Activated CD8-positive, alpha-beta T cell treated with anti-CD3 and anti-CD28 coated beads for 36 hours (primary cell): ENCODE results near the gene CRTAP. TPM values are rescaled to one million over a fixed set of nuclear protein-coding genes. Genes with fewer than 3 reads are reported as not detected.
"Not testable (repeated sequence)": the region's sequence is repeated elsewhere in the genome, so short reads cannot be mapped to it uniquely, and the experiment has no call there.

Experiments used
- ATAC-seq: fragments of 200-7000 bp; cut with Tn5 transposase; one replicate; pipeline ENCODE4 v1.10.0; 2021; ENCODE audit warnings: mild to moderate bottlenecking, moderate library complexity
- CTCF ChIA-PET: fragments of 350-600 bp; sonication (Branson Sonifier 250); formaldehyde crosslinking; loops from one replicate; lab custom pipeline; 2021; ENCODE audit warnings: antibody characterized with exemption; lab: Charles Lee
- POLR2A ChIA-PET: fragments of 350-600 bp; sonication (Branson Sonifier 250); formaldehyde crosslinking; loops from one replicate; lab custom pipeline; 2021; ENCODE audit warnings: antibody characterized with exemption; lab: Charles Lee
- DNase-seq: peaks from one replicate; pipeline ENCODE4 v3.0.0-alpha.2; 2020
- H3K27ac Mint-ChIP-seq: one replicate; pipeline ENCODE4 v1.8.0; 2021; ENCODE audit warnings: mild to moderate bottlenecking, mixed read lengths
- H3K27me3 Mint-ChIP-seq: one replicate; pipeline ENCODE4 v1.8.0; 2021; ENCODE audit warnings: mixed read lengths
- H3K36me3 Mint-ChIP-seq: one replicate; pipeline ENCODE4 v1.8.0; 2021; ENCODE audit warnings: low read depth, mixed read lengths
- H3K4me1 Mint-ChIP-seq: one replicate; pipeline ENCODE4 v1.8.0; 2021; ENCODE audit warnings: low read depth, mixed read lengths
- H3K4me3 Mint-ChIP-seq: one replicate; pipeline ENCODE4 v1.8.0; 2021; ENCODE audit warnings: mild to moderate bottlenecking, moderate library complexity, mixed read lengths
- H3K9me3 Mint-ChIP-seq: one replicate; pipeline ENCODE4 v1.8.0; 2021; ENCODE audit warnings: mixed read lengths
- CTCF ChIP-seq: fragments of 200-600 bp; IDR thresholded peaks from one replicate; pipeline ENCODE4 v1.8.0; 2022; ENCODE audit warnings: antibody characterized with exemption, mild to moderate bottlenecking
- intact Hi-C: fragments of 100-400 bp; cut with micrococcal nuclease; formaldehyde crosslinking; loops from one replicate; pipeline ENCODE4 v1.10.0; 2022
- total RNA-seq, 2 experiments: library from RNA; stranded (reverse); gene quantifications; one replicate each; pipeline ENCODE4 v1.2.3, GENCODE V29; 2021

The CRTAP gene
- total RNA-seq, 2 experiments from 2014 or later = 32.7 to 35.7 TPM

DNA sequence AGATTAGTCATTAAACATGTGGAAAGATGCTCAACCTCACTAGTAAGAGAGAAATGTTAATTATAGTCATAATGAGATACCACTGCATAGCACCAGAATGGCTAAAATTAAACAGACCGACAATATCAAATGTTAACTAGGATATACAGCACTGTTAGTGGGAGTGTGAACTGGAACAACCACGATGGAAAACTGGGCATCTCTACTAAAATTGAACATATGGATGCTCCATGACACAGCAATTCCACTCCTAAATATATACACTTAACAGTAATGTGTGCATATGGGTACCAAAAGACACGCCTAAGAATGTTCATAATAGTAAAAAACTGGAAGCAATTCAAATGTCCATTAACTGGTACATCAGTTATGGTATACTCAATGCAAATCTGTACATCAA lies 41.5 kb downstream of the CRTAP start:
- no peak for ATAC-seq

GRCh38 chr3:33159234-33159633 lies 45.4 kb downstream of the CRTAP start:
- TF ChIP-seq CTCF = no peak
- ATAC-seq = no peak
- H3K27me3 Mint-ChIP-seq = peaks cover 15% of the 10 kb centered on the region

More for the DNA sequence above, 41.5 kb downstream of the CRTAP start:
- TF ChIP-seq CTCF = no peak
- intact Hi-C loops = no loop called here
- ChIA-PET CTCF (no interaction called here), POLR2A (no interaction called here)
- no peak for DNase-seq
- Mint-ChIP-seq H3K4me1 (no peaks in the 10 kb centered on the region), H3K27ac (no peak overlapping the region), H3K4me3 (no peak overlapping the region), H3K9me3 (no peaks in the 10 kb centered on the region), H3K36me3 (no peaks in the 10 kb centered on the region), H3K27me3 (peaks cover 15% of the 10 kb centered on the region)

DNA sequence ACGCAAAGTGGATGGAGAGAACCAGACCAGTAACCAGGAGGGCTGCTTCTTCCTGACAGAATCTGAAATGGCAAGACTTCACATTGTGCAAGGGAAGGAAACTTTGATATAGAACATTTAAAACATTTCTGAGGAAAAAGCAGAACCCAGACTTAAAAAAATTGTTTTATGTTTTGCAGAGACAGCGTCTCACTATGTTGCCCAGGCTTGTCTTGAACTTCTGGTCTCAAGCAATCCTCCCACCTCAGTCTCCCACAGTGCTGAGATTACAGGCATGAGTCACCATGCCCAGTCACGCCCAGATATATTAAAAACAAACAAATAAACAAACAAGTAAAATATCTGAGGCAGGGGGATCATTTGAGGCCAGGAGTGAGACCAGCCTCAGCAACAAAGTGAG lies 46.2 kb downstream of the CRTAP start:
- intact Hi-C loops = no loop called here

More at GRCh38 chr3:33159234-33159633, 45.4 kb downstream of the CRTAP start:
- Mint-ChIP-seq H3K9me3 (no peaks in the 10 kb centered on the region), H3K27ac (no peak overlapping the region), H3K4me1 (no peaks in the 10 kb centered on the region), H3K4me3 (no peak overlapping the region), H3K36me3 (no peaks in the 10 kb centered on the region)
- intact Hi-C loops = no loop called here
- CTCF ChIA-PET = interaction anchor here (1.0 to 1.3 kb wide), 2 partner anchors 28 to 214 kb away, joined by 3 to 4 read pairs; no protein-coding TSS in a partner anchor
- no peak for DNase-seq
- POLR2A ChIA-PET = no interaction called here

GRCh38 chr3:33162621-33163020 lies 48.8 kb downstream of the CRTAP start:
- POLR2A ChIA-PET, H3K36me3 Mint-ChIP-seq: not testable (repeated sequence)

More for the DNA sequence above, 46.2 kb downstream of the CRTAP start:
- Mint-ChIP-seq H3K4me3 (no peak overlapping the region), H3K27me3 (peaks cover 15% of the 10 kb centered on the region), H3K36me3 (no peaks in the 10 kb centered on the region), H3K9me3 (no peaks in the 10 kb centered on the region), H3K4me1 (no peaks in the 10 kb centered on the region), H3K27ac (no peak overlapping the region)
- ATAC-seq (no peak), DNase-seq (no peak)
- ChIA-PET CTCF (no interaction called here), POLR2A (no interaction called here)
- TF ChIP-seq CTCF = no peak

DNA sequence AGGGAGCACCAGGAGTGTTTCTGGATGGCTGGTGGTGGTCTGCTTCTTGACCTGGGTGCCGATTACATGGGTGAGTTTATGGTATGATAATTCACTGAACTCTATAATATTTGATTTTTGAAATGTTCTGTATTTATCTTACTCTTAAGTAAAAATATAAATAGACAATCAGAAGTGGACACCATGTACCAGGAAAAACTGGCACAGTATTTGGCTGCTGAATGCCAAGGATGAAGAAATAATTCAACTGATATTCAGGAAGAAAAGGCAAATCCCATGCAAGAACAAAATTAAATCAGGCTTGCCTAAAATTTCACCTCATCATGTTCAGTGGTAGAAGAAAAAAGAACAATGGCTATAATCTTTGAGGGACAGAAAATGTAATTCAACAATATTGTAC lies 51.6 kb downstream of the CRTAP start:
- ChIA-PET POLR2A (no interaction called here), CTCF (no interaction called here)
- H3K36me3 Mint-ChIP-seq = no peaks in the 10 kb centered on the region
- no peaks in the 10 kb centered on the region for H3K4me1 Mint-ChIP-seq
- ATAC-seq = no peak
- H3K9me3 Mint-ChIP-seq = no peaks in the 10 kb centered on the region
- no peak overlapping the region for H3K4me3 Mint-ChIP-seq
- no peak for DNase-seq
- no peak overlapping the region for H3K27ac Mint-ChIP-seq
- intact Hi-C loops = no loop called here
- H3K27me3 Mint-ChIP-seq = peaks cover 8% of the 10 kb centered on the region
- TF ChIP-seq CTCF = no peak

More at GRCh38 chr3:33162621-33163020, 48.8 kb downstream of the CRTAP start:
- H3K4me3 Mint-ChIP-seq, intact Hi-C loops, ATAC-seq, H3K4me1 Mint-ChIP-seq, DNase-seq, H3K9me3 Mint-ChIP-seq, H3K27ac Mint-ChIP-seq: not testable (repeated sequence)
- peaks cover 15% of the 10 kb centered on the region for H3K27me3 Mint-ChIP-seq
- CTCF ChIA-PET = interaction anchor here (1.2 kb wide), 1 partner anchor 32 kb away, joined by 4 read pairs; no protein-coding TSS in a partner anchor
